HepG2 (cell line): ENCODE measurements around the gene RNPEPL1.

ENCODE experiments used
- MXD4 ChIP-seq: IDR thresholded peaks from 2 replicates; pipeline ENCODE4 v1.6.1; 2016; ENCODE audit warnings: mild to moderate bottlenecking, missing biosample characterization, missing genetic modification reagents
- NR1H2 ChIP-seq: sonication (generic); formaldehyde crosslinking; IDR thresholded peaks from 2 replicates; pipeline ENCODE4 v1.8.1; 2022; ENCODE audit warnings: low read depth, missing genetic modification reagents, borderline replicate concordance
- TCF12 ChIP-seq, 2 experiments: fragments of 450-650 bp in 1 of 2; sonication (generic) in 1 of 2; formaldehyde crosslinking in 1 of 2; IDR thresholded peaks; 2 replicates each; pipeline versions ENCODE4 v1.6.1 to v1.8.0; 2017 to 2022; ENCODE audit warnings: antibody characterized with exemption in 1 of 2, mild to moderate bottlenecking in 1 of 2, missing genetic modification reagents in 1 of 2, moderate library complexity in 1 of 2
- ZBTB46 ChIP-seq: sonication (generic); formaldehyde crosslinking; IDR thresholded peaks from 2 replicates; pipeline ENCODE4 v1.4.0; 2020; ENCODE audit warnings: mild to moderate bottlenecking, missing genetic modification reagents, borderline replicate concordance
- ZNF597 ChIP-seq: sonication (generic); formaldehyde crosslinking; IDR thresholded peaks from 2 replicates; pipeline ENCODE4 v1.5.0; 2020; ENCODE audit warnings: missing genetic modification reagents
- TF ChIP-seq, protein P1 (sequence below): sonication (generic); formaldehyde crosslinking; IDR thresholded peaks from 2 replicates; pipeline ENCODE4 v1.5.0; 2020; ENCODE audit warnings: mild to moderate bottlenecking, missing genetic modification reagents, moderate library complexity

DNA sequence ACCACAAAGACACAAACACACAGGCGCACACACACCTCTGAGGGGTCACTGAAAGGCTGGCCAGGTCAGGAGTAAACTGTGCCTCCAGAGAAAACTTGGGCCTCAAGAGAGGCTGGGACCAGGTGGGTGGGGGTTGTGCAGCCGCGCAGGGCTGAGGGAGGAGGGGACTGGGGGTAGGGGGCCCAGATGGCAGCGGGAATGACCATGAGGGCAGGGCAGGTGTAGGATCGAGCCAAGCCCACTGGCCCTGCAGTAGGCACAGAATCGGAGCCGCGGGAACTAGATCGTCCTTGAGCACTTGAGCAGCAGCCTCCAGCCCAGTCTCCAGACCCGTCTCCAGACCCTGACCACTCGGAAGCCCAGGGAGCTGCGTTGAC, 47.3 kb upstream of the RNPEPL1 start:
- TF ChIP-seq TCF12 (IDR thresholded peaks at IDR 0.05) (no peak), TCF12 (CRISPR knock-in tag; IDR thresholded peaks at IDR 0.05) (no peak), ZNF597 (no peak), MXD4 (CRISPR knock-in tag) (no peak), NR1H2 (CRISPR knock-in tag) (no peak), ZBTB46 (no peak)
- TF ChIP-seq, protein P1, sequence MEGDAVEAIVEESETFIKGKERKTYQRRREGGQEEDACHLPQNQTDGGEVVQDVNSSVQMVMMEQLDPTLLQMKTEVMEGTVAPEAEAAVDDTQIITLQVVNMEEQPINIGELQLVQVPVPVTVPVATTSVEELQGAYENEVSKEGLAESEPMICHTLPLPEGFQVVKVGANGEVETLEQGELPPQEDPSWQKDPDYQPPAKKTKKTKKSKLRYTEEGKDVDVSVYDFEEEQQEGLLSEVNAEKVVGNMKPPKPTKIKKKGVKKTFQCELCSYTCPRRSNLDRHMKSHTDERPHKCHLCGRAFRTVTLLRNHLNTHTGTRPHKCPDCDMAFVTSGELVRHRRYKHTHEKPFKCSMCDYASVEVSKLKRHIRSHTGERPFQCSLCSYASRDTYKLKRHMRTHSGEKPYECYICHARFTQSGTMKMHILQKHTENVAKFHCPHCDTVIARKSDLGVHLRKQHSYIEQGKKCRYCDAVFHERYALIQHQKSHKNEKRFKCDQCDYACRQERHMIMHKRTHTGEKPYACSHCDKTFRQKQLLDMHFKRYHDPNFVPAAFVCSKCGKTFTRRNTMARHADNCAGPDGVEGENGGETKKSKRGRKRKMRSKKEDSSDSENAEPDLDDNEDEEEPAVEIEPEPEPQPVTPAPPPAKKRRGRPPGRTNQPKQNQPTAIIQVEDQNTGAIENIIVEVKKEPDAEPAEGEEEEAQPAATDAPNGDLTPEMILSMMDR (CRISPR knock-in tag) = no peak
